Inflammatory macrophage (primary cell): Measurements from ENCODE around the gene DCLK1.
"Not testable (repeated sequence)": the region's sequence is repeated elsewhere in the genome, so short reads cannot be mapped to it uniquely, and the experiment has no call there.

Experiments
- DNase-seq, 2 donors: peaks; one replicate each; pipeline ENCODE4 v3.0.0-alpha.2; 2020 to 2022

The DCLK1 gene

DNA sequence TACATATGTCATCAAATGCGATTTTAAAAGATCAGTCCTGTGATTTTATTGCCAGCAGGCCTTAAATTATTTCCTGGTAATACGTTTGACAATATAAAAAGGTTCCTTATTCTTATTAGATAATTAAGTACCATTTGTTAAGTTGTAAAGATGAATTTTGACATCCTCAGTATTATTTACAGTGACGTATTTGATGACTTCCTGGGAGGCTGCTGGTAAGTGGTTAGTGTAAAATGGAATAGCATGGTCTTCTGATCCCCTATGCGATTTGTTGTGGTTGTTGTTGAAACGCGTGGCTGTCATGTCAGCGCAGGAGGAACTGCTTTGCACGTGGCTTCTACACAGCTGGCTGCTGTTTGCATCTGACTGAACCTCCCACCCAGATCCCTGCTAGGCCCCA lies 99.7 kb downstream of the DCLK1 start:
- DNase-seq = no peak

DNA sequence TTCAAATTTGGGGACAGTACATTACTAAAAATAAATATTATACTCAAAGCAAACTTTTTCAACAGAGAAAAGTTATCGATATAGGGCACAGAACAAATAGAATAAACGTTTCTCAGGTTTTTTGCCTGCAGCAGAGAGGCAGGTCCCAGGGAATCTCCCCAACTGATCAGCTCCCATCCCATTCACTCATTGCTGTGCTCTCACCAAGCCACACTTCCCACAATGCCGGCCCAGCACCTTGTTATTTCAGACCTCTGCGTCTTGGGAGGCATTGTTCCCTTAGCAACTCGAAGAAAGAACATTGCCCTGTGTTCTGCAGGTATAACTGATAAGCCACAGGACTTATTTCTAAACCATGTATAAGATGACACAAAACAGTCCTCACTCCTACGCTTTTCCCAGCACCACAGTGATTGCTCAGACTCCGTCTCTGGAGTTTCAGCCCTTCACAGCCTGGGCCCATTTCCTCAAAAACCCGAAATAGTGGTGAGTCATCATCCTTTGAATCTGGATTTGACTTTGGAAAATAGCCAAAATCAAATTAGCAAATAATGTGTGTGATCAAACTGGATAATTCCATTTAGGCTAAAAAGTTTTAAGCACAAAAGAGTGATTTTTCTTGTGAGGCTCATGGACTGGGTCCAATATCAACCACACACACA lies 100.4 kb downstream of the DCLK1 start:
- DNase-seq = no peak

DNA sequence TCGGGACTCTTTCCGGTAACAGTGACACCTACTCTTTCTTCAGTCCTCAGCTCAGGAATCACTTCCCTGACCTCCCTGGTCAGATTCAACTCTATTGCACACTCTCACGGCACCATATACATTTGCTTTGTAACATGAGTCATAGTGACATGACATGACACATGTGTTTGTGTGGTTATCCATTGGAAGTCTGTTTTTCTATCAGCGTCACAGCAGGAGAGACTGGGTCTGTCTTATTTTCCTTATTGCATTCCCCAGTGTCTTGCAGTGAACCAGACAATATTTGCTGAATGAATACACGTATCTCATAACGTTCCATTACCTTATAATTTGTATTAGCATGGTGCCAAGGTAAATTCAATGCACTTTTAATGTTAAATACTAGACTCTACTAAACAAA lies 102.0 kb downstream of the DCLK1 start:
- DNase-seq = no peak

DNA sequence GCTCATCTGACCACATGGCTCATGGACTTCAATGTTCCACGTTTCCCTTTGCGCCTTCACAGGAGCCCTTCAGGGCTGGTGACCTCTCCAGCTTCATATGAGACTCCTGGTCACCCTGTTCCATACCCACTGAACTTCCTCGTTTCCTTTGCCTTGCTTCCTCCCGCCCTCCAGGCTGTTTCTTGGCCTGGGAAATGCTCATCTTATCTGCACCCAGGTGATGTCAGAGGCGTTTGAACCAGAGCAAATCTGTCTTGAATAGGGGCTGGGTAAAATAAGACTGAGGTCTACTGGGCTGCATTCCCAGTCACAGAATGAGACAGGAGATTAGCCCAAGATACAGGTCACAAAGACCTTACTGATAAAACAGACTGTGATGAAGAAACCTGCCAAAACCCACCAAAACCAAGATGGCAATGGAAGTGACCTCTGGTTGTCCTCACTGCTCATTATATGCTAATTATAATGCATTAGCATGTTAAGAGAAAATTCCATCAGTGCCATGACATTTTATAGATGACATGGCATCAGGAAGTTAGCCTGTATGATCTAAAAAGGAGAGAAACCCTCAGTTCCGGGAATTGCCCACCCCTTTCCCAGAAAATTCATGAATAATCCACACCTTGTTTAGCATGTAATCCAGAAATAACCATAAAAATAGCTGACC lies 102.7 kb downstream of the DCLK1 start:
- DNase-seq = no peak

DNA sequence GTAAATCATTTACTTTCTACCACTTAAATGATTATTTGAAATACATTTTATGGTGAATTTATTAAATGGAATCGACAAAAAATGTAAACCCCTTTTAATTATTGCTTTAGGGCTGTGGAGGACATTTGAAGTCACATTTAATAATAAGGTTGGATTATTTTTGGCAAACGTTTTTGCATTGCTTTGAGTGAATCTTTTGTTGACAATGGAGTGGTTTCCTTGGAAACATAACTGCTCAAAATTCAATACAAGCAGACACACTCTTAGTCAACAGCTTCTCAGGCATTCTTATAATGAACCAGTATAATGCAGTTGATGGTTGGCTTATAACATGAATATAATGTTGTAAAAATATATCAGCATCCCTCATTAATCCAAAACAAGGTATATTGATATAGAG lies 104.7 kb downstream of the DCLK1 start:
- no peak for DNase-seq

DNA sequence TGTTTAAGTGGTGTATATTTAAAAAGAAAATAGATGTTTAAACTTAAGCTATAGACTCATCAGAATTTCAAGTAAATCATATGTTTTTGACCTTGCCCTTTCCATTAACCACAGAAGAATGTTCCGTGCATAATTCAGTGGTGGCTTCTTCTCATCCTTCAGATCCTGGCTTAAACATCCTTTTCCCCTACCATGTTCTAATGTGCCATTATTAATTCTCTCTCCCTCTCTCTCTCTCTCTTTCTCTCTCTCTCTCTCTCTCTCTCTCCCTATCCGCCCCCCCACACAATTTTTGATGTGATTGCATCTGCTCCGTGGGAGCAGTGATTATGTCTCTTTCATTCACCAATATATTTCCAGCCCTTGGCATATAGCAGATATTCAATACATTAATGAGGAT lies 116.4 kb downstream of the DCLK1 start:
- no peak for DNase-seq

DNA sequence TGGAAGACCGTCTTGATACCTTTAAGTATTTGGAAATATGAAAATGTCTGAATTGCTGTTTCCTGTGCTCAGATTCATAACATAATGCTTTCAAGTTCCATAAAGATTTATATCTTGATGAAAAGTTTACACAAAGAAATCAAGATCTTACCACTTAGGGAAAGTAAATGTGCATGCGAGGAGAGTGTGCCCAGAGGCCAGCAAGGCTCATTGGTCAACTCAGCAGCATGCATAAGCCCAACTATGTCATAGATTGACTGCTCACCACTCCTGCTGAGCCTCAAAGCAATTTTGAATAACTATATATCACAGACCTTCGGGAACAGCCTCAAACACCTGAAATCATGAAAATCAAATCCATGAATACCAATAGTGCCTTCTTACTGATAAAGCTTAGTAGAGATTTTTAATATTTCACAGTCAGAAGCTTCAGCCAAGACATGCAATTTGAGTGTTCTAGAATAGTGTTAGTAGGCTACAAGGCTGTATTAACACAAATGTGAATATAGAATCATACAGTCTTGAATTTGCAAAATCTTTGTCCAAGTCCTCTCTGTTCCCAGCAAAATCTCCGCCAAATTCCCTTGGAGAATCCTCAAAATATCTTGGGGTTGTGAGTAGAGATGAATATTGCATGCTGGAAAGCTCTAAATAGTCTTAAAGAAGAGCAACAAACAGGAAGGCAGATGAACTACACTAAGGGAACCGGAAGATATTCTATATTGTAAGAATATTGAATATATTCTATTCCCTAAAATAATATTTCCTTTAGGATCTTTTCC lies 124.1 kb downstream of the DCLK1 start:
- no peak for DNase-seq

DNA sequence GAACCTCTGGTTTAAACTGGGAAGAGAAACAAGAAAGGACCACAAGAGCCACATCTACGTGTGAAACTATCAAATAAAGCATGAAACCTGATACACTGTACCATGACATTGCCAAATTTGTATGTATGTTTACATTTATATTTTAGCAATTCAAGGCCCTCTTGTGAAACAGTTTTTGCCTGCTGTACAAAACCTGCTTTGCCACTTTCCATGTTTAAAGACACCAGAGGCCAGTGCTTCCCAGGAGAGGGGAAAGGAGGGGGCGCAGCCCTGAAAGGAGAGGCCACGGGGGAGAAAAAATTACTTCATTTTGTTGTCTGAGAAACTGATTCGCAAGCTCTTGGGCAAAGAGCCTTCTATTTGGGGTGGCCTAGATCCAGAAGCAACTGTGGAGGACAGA lies 124.8 kb downstream of the DCLK1 start:
- no peak for DNase-seq

DNA sequence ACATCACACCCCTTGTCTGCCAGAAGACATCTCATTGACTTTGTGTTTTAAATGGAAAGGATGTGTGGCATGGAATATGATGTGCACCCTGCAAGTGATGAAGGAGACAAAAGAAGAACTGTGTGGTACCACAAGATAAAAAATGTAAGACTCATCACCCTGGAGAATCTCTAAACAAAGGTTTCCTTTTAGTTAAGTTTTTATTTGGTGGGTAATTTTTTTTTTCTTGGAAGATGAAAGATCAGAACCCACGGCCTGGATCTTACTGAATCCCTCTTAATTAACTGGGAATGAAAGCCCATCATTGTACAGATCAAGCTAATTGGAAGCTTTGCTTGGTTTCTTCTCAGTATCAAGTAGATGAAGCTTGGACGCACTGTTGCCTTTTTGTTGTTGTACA lies 129.6 kb downstream of the DCLK1 start:
- DNase-seq = no peak

DNA sequence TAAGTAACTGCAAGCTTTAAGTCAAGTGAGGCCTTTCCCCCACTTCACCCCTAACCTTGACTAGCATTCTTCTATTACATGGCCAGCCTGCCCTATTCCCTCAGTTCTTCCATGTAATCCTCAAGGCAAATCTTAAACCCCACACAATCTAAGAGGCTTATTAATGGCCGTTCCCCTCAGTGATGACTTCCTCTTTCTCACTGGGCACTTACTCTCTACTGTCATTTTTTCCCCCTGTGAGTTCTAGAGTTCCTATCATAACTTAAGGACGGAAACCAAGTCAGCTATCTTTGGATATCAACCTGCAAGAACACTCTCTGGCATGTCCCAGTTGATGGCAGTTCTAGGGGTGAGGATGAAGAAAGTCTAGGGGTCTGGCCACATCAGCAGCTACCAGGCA lies 131.2 kb downstream of the DCLK1 start:
- no peak for DNase-seq

DNA sequence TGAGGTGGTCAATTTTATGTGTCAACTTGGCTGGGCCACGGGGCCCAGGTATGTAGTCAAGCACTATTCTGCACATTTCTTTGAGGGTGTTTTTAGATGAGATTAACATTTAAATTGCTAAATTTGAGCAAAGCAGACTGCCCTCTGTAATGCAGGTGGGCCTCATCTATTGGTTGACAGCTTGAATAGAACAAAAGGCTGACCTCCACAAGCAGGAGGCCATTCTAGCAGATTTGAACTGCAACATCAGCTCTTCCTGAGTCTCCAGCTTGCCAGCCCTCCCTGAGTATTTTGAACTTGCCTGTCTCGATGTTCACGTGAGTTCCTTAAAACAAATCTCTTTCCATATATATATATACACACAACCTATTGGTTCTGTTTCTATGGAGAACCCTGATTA lies 134.8 kb downstream of the DCLK1 start:
- no peak for DNase-seq

DNA sequence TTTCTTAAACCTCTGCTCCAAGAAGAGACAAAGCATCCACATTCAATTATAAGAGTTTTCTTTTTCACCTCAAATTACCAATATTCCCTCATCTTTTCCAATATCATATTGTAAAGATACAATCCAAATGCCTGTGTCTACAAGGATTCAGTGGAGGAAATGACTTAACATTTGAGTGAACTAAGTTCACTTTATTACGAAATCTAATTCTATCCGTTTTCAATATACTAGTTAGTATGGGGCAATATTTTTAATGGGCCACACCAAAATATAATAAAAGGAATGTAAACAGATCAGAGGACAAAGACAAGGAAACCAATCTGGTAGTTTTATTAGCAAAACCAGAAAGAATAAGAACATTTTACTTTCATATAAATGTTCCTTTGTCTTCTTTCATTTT lies 136.0 kb downstream of the DCLK1 start:
- no peak for DNase-seq

DNA sequence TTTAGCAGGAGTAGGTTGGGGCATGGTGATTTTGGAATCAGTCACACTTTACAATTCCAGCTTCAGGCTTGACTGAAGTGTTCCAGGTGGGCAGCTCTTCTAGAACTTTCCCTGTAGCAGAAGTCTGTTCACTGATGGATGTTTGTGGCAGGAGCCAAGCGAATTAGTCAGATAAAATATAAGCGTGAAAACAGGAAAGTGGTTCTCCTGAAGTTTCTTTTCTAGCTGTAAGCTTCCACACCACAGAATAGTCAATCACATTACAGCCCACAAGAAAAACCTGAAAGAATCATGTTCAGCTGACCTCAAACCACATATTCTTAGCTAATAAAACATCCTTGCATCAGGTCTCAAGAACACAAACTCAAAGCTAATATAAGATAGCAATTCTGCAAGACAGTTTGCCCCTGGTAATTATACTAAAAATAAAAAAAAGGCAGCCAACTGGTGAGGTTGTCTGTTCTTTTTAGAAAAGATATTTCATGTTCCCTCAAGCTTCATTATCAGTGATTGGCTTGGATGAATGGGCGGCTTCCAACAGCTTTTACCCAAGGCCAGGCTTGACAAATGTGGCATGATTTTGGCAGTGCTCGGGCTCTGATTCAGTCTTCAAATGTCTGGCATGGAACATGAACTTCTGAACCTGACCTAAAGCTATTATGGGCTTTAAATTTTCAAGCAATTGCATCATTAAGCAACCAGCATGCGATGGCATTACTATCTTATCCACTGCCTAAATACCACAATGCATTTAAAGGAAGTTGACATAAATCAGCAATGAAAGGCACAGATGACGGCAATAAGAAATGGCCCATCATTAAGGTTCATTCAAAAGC lies 136.8 kb downstream of the DCLK1 start:
- no peak for DNase-seq

DNA sequence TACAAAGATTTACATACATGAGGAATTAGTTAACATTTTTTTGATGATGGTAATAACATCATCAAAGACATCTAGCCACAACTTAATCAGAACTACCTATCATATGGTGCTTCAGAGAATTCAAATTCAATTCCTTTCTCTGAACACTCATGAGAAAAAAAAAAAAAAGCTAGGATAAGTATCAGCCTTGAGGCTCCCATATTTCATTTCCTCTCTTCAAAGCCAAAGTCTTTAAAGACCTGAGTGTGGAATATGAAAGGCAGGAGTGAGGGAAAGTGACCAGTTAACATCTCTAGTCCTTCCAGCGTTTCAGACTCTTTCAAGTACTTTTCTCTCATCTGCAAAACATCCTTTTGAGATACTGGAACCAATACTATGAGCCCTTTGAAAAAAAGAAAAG lies 137.5 kb downstream of the DCLK1 start:
- DNase-seq = no peak

DNA sequence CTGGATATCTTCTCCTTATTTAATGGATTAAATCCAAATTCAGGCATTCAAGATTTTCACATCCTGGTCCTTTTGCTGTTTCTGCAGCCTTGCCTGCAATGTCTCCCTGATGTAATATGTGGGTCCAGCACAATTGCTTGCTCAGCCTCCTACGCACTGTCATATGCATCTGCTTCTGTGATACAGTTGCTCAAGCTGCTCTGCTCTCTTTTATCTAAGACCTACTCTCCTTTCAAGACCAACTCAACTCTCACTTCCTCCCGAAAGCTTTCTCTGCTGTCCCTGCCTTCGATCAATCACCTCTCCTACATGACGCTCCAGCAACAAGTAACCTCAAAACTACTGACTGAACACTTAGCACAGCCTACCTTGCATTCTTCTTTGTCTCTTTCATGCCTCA lies 138.2 kb downstream of the DCLK1 start:
- DNase-seq = peak; percentile 31 to 74

DNA sequence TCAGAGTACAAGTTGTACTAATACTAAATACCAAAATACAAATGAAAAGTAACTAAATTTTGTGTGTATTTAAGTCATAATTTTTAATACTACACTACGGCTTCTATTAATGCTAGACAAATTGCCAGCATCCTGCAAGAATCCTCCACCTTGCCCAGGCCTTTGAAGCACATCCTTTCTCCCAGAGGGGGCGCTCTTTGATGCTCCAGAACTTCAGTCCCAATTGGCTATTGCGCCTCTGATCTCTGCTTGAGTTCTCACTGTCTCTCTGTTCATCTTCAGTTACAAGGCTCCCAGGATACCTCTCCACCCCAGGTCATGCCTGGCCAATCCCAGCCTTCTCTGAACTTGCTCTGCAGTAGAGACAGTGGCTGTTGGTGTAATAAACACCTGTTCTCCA lies 141.0 kb downstream of the DCLK1 start:
- no peak for DNase-seq

DNA sequence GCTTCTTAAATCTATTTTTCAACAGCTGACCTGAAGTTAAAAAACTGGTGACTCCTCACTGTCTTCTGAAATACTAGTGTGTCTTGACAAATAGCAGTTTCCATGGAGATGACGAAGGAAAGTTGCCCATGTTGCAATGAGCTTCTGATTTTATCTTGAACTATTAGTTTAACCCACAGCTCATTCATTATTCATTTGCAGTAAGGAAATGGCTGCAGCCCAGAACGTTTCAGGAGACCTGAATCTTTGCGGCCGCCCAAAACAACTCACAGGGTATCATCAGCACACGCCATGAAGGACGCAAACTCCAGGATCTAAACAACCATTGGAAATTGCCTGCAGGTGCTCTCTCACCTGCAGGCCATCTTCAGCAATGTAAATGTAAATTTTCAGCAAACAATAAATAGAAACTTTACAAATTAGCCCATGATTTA lies 142.5 kb downstream of the DCLK1 start:
- peak in 1 of 2 donors; percentile 0 for DNase-seq

DNA sequence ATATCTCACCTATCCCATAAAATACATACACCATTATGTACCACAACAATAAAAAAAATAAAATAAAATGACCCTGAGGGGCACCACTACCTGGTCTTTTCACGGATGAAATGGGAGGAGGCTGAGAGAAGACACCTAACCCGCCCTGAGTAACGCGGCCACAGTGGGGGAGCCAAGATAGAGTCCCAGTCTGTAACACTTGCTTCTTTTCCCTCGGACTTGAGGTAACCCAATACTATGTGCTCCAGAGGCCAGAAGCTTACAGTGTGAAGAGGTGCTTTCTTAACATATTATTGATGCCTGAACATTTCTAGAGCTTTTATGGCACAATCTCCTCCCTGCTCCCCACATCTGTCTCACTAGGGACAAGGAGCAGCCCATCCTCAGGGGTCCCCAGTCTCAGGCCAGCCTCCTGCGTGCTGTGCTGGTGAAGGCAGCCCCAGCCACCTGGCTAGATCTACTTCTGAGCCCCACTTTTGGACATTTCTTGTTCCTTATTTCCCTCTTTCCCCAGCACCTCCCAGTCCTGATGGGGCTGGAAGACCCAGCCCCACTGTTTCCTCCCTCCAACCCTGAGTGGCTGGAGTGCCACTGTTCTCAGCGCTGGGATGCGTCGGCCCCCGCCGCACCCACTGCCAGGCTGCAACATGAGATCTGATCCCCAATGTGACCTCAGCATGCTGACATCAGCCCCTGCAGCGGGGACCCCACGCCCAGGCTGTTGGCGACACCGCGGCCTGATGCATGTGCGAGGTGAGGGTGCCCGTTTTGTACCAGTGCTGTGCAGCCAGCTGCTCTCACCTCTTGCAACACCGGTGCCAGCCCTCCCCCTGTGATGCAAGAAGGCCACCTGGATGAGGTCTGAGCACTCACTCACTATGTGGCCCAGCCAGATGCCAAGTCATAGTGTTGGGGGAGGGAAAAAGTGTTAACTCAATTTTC lies 143.3 kb downstream of the DCLK1 start:
- DNase-seq = no peak

DNA sequence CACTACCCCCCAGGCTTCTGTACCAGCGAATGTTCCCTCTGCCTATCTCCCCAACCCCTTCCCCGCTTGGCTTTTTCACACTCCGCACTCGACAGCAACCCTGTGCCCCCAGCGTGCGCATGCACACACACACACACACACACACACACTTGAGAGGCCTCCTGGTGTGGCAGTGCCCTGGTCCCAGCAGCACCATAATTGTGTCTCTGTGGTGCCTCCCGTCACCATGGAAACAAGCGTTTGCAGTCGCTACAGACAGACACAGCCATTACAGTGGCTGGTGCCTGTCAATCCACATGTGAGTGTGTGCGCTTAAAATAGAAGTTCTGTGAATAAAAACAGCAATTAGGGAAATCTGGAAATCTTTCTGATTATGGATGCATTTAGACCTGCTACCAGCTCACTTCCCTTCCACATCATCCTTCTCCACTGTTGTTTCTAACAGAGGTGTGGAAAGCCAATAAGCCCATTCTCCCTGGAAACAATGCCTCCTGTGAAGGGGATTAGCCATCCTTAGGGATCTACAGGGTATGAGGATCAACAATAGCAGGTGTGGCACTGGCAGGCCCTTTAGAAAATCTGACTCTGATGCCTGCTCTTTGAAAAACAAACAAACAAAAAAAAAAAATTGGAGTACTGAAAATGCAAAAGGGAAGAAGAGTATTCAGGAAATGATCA lies 146.3 kb downstream of the DCLK1 start:
- DNase-seq = no peak

DNA sequence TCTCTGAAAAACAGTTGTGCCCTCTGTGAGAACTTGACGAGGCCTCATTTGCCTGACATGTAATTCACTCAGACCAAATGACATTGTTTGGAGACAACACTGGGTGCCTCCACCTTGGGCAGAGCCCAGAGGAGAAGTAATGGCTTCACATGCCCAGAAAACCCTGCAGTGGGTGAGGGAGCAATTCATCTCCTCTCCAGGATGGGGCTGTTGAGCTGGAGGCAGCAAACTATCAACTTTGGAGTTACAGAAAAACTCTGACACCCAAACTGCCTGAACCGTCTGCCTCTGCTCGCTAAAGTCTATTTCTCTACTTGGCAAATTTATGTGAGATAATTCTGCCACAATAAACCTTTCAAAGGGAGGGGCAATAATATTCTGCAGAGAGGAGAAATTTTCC lies 146.9 kb downstream of the DCLK1 start:
- DNase-seq = no peak

DNA sequence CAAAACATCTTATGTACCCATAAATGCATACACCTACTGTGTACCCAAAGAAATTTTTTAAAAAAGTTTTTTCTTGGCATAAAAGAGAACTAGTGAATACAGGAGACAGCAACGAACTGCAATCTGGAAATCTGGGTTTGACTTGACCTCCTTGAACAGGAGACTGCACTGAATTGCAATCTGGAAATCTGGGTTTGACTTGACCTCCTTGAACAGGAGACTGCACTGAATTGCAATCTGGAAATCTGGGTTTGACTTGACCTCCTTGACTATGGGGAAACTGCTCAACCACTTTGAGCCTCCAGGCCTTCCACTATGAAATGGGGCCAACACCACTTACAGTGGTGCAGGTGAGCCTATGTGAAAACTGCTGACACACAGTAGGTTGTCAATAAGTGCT lies 147.5 kb downstream of the DCLK1 start:
- not testable (repeated sequence) for DNase-seq
